H9 (cell line): ENCODE results near the gene RNF213. TPM values are rescaled to one million over a fixed set of nuclear protein-coding genes. Genes with fewer than 3 reads are reported as not detected.

Experiments used
- DNase-seq: peaks from one replicate; pipeline ENCODE4 v3.0.0-alpha.2; 2017
- H2AFZ ChIP-seq: one replicate; pipeline ENCODE4 v1.6.1; 2013; ENCODE audit warnings: mild to moderate bottlenecking, low read length, control low read depth, moderate library complexity
- H2AK5ac ChIP-seq: 2 replicates; pipeline ENCODE4 v1.6.1; 2013; ENCODE audit warnings: low read length, control low read depth, mixed read lengths; ENCODE audit not compliant: insufficient read length
- H2BK120ac ChIP-seq: one replicate; pipeline ENCODE4 v1.6.1; 2013; ENCODE audit warnings: low read depth, mild to moderate bottlenecking, low read length, control low read depth, inconsistent platforms; ENCODE audit not compliant: poor library complexity, severe bottlenecking
- H2BK12ac ChIP-seq: 2 replicates; pipeline ENCODE4 v1.6.1; 2013; ENCODE audit warnings: low read length, control low read depth, mixed read lengths, low read depth; ENCODE audit not compliant: insufficient read length
- H2BK15ac ChIP-seq: 2 replicates; pipeline ENCODE4 v1.6.1; 2013; ENCODE audit warnings: low read depth, low read length, control low read depth
- H2BK20ac ChIP-seq: one replicate; pipeline ENCODE4 v1.6.1; 2013; ENCODE audit warnings: low read depth, mild to moderate bottlenecking, low read length, control low read depth, inconsistent platforms; ENCODE audit not compliant: poor library complexity, severe bottlenecking
- H2BK5ac ChIP-seq: 2 replicates; pipeline ENCODE4 v1.6.1; 2013; ENCODE audit warnings: low read length, control low read depth, mixed read lengths; ENCODE audit not compliant: insufficient read length
- H3K14ac ChIP-seq: 2 replicates; pipeline ENCODE4 v1.6.1; 2013; ENCODE audit warnings: low read length, control low read depth; ENCODE audit not compliant: insufficient read depth
- H3K18ac ChIP-seq: 2 replicates; pipeline ENCODE4 v1.6.1; 2013; ENCODE audit warnings: low read depth, mild to moderate bottlenecking, mixed read lengths, low read length, control low read depth; ENCODE audit not compliant: insufficient read length
- H3K23ac ChIP-seq: 2 replicates; pipeline ENCODE4 v1.6.1; 2013; ENCODE audit warnings: low read length, control low read depth, mixed read lengths, low read depth; ENCODE audit not compliant: insufficient read length
- H3K23me2 ChIP-seq: 2 replicates; pipeline ENCODE4 v1.6.1; 2013; ENCODE audit warnings: low read depth, mild to moderate bottlenecking, mixed read lengths, low read length, control low read depth; ENCODE audit not compliant: insufficient read length, poor library complexity, severe bottlenecking
- H3K27ac ChIP-seq: 2 replicates; pipeline ENCODE4 v1.5.1; 2013; ENCODE audit warnings: low read length, control low read depth, mixed read lengths, low read depth; ENCODE audit not compliant: insufficient read length
- H3K27me3 ChIP-seq: 2 replicates; pipeline ENCODE4 v1.6.1; 2013; ENCODE audit warnings: low read length, control low read depth, inconsistent platforms; ENCODE audit not compliant: insufficient read depth
- H3K4ac ChIP-seq: 2 replicates; pipeline ENCODE4 v1.6.1; 2013; ENCODE audit warnings: low read depth, mild to moderate bottlenecking, control low read depth, inconsistent platforms, low read length, moderate library complexity
- H3K4me1 ChIP-seq: 2 replicates; pipeline ENCODE4 v1.6.1; 2013; ENCODE audit warnings: low read length, control low read depth, inconsistent platforms; ENCODE audit not compliant: insufficient read depth
- H3K4me2 ChIP-seq: 2 replicates; pipeline ENCODE4 v1.6.1; 2013; ENCODE audit warnings: low read length, control low read depth, mixed read lengths; ENCODE audit not compliant: insufficient read length, insufficient read depth
- H3K56ac ChIP-seq: 2 replicates; pipeline ENCODE4 v1.6.1; 2013; ENCODE audit warnings: low read depth, mild to moderate bottlenecking, mixed read lengths, low read length, control low read depth; ENCODE audit not compliant: insufficient read length
- H3K79me1 ChIP-seq: 2 replicates; pipeline ENCODE4 v1.6.1; 2013; ENCODE audit warnings: low read depth, mild to moderate bottlenecking, moderate library complexity, low read length, control low read depth, inconsistent platforms; ENCODE audit not compliant: insufficient read depth, poor library complexity, severe bottlenecking
- H3K79me2 ChIP-seq: 2 replicates; pipeline ENCODE4 v1.6.1; 2013; ENCODE audit warnings: low read length, control low read depth, inconsistent platforms; ENCODE audit not compliant: insufficient read depth
- H3K9ac ChIP-seq: 2 replicates; pipeline ENCODE4 v1.6.1; 2013; ENCODE audit warnings: low read length, control low read depth, mixed read lengths; ENCODE audit not compliant: insufficient read length; ENCODE audit errors: extremely low read depth
- H3K9me3 ChIP-seq: one replicate; pipeline ENCODE4 v1.6.1; 2013; ENCODE audit warnings: low read depth, low read length, inconsistent platforms; ENCODE audit not compliant: control insufficient read depth
- H3T11ph ChIP-seq: one replicate; pipeline ENCODE4 v1.6.1; 2013; ENCODE audit warnings: mild to moderate bottlenecking, low read length, control low read depth, inconsistent platforms
- H4K20me1 ChIP-seq: one replicate; pipeline ENCODE4 v1.6.1; 2013; ENCODE audit not compliant: control insufficient read depth, insufficient read length, insufficient read depth
- H4K5ac ChIP-seq: 2 replicates; pipeline ENCODE4 v1.6.1; 2013; ENCODE audit warnings: low read depth, mild to moderate bottlenecking, mixed read lengths, low read length, control low read depth; ENCODE audit not compliant: insufficient read length
- H4K8ac ChIP-seq: replicated peaks from 2 replicates; pipeline ENCODE4 v1.6.1; 2013; ENCODE audit warnings: low read length, control low read depth, mixed read lengths, low read depth; ENCODE audit not compliant: insufficient read length
- H4K91ac ChIP-seq: 2 replicates; pipeline ENCODE4 v1.6.1; 2013; ENCODE audit warnings: low read depth, mild to moderate bottlenecking, moderate library complexity, mixed read lengths, low read length, control low read depth; ENCODE audit not compliant: insufficient read length
- H3K27ac Mint-ChIP-seq, 3 experiments: 2 replicates in 2 of 3; 3 replicates in 1 of 3; pipeline ENCODE4 v1.8.0; 2020 to 2021; ENCODE audit warnings: mixed read lengths in 3 of 3, mild to moderate bottlenecking in 1 of 3, moderate library complexity in 1 of 3
- H3K27me3 Mint-ChIP-seq: 2 replicates; pipeline ENCODE4 v1.8.0; 2021; ENCODE audit warnings: low read depth, mild to moderate bottlenecking, moderate library complexity, mixed read lengths
- H3K36me3 Mint-ChIP-seq, 3 experiments: 2 replicates in 2 of 3; 3 replicates in 1 of 3; pipeline ENCODE4 v1.8.0; 2020 to 2021; ENCODE audit warnings: low read depth in 3 of 3, mixed read lengths in 3 of 3; ENCODE audit not compliant: insufficient read depth in 1 of 3
- H3K4me1 Mint-ChIP-seq, 2 experiments: 2 replicates each; pipeline ENCODE4 v1.8.0; 2020; ENCODE audit warnings: mixed read lengths in 2 of 2
- H3K4me3 Mint-ChIP-seq, 2 experiments: 2 replicates in 1 of 2; 3 replicates in 1 of 2; pipeline ENCODE4 v1.8.0; 2020 to 2021; ENCODE audit warnings: mild to moderate bottlenecking in 2 of 2, mixed read lengths in 2 of 2, moderate library complexity in 1 of 2
- H3K9me3 Mint-ChIP-seq, 2 experiments: 2 replicates in 1 of 2; 3 replicates in 1 of 2; pipeline ENCODE4 v1.8.0; 2020; ENCODE audit warnings: mild to moderate bottlenecking in 2 of 2, mixed read lengths in 2 of 2, moderate library complexity in 1 of 2
- WGBS: extraction: QIAGEN DNeasy Blood & Tissue Kit; methylation state at CpG from one replicate; pipeline ENCODE4 v1.1.7; 2013; ENCODE audit warnings: missing lambda C conversion rate, low lambda C conversion rate, mixed read lengths; ENCODE audit not compliant: insufficient read length; ENCODE audit errors: extremely low coverage; 5-methylcytosine and 5-hydroxymethylcytosine counted together
- total RNA-seq: library from RNA; stranded (reverse); gene quantifications from 2 replicates; pipeline ENCODE4 v1.2.1, GENCODE V29; 2021
- TF ChIP-seq, protein P1 (sequence below): fragments of 200-600 bp; sonication (generic); conservative IDR thresholded peaks from 3 replicates; pipeline ENCODE4 v1.8.0; 2021; ENCODE audit warnings: antibody characterized with exemption, mild to moderate bottlenecking

RNF213 gene
- total RNA-seq, 1 experiment from 2014 or later, result 34.3 TPM

DNA sequence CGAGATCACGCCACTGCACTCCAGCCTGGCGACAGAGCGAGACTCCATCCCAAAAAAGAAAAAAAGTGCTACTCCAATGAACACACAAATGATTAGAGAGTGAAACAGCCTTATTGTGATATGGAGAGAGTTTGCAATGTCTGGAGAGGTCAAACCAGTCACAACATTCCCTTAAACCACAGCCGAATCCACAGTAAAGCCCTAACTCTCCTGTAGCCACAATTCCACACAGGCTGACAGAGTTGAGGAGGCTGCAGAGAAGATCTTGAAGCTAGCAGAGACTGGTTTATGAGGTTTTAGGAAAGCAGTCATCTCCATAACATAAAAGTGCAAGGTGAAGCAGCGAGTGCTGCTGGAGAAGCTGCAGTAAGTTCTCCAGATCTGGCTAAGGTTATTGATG is 6.7 kb downstream of the RNF213 start:
- Mint-ChIP-seq H3K9me3 (peaks cover 0 to 2% of the 10 kb centered on the region in 2 experiments; a peak in 2 of 5 replicates), H3K4me3 (no peak overlapping the region), H3K27ac (no peak overlapping the region; a peak in 1 of 7 replicates), H3K4me1 (peaks cover 12 to 20% of the 10 kb centered on the region in 2 experiments), H3K36me3 (peaks cover 17 to 27% (median 20%) of the 10 kb centered on the region in 3 experiments), H3K27me3 (no peaks in the 10 kb centered on the region)
- Histone ChIP-seq H4K8ac (no peak overlapping the region), H3K18ac (no peak overlapping the region), H3K4ac (no peak overlapping the region), H3K4me1 (peaks cover 16% of the 10 kb centered on the region; the same call in 1 of the 2 replicates), H2BK20ac (no peak overlapping the region), H3K9me3 (no peaks in the 10 kb centered on the region), H3K23me2 (no peaks in the 10 kb centered on the region), H2BK15ac (no peak overlapping the region), H3K9ac (no peak overlapping the region), H3K27me3 (no peaks in the 10 kb centered on the region), H3K14ac (no peak overlapping the region), H3K79me2 (no peaks in the 10 kb centered on the region), H4K20me1 (no peaks in the 10 kb centered on the region), H3K4me2 (no peak overlapping the region), H4K5ac (no peak overlapping the region), H2BK12ac (no peak overlapping the region), H3K23ac (no peak overlapping the region), H3K27ac (no peak overlapping the region), H2BK120ac (no peak overlapping the region), H4K91ac (no peak overlapping the region), H3T11ph (no peak overlapping the region), H3K56ac (no peak overlapping the region), H2BK5ac (no peak overlapping the region), H2AFZ (no peak overlapping the region), H3K79me1 (no peaks in the 10 kb centered on the region), H2AK5ac (no peak overlapping the region)
- no peak for DNase-seq
- TF ChIP-seq, protein P1, sequence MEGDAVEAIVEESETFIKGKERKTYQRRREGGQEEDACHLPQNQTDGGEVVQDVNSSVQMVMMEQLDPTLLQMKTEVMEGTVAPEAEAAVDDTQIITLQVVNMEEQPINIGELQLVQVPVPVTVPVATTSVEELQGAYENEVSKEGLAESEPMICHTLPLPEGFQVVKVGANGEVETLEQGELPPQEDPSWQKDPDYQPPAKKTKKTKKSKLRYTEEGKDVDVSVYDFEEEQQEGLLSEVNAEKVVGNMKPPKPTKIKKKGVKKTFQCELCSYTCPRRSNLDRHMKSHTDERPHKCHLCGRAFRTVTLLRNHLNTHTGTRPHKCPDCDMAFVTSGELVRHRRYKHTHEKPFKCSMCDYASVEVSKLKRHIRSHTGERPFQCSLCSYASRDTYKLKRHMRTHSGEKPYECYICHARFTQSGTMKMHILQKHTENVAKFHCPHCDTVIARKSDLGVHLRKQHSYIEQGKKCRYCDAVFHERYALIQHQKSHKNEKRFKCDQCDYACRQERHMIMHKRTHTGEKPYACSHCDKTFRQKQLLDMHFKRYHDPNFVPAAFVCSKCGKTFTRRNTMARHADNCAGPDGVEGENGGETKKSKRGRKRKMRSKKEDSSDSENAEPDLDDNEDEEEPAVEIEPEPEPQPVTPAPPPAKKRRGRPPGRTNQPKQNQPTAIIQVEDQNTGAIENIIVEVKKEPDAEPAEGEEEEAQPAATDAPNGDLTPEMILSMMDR, result no peak
- WGBS, result no CpG with 5 or more reads among the region's 6 CpGs
